ENCODE data around the gene SLFN11.

- TF ChIP-seq, protein P1, sequence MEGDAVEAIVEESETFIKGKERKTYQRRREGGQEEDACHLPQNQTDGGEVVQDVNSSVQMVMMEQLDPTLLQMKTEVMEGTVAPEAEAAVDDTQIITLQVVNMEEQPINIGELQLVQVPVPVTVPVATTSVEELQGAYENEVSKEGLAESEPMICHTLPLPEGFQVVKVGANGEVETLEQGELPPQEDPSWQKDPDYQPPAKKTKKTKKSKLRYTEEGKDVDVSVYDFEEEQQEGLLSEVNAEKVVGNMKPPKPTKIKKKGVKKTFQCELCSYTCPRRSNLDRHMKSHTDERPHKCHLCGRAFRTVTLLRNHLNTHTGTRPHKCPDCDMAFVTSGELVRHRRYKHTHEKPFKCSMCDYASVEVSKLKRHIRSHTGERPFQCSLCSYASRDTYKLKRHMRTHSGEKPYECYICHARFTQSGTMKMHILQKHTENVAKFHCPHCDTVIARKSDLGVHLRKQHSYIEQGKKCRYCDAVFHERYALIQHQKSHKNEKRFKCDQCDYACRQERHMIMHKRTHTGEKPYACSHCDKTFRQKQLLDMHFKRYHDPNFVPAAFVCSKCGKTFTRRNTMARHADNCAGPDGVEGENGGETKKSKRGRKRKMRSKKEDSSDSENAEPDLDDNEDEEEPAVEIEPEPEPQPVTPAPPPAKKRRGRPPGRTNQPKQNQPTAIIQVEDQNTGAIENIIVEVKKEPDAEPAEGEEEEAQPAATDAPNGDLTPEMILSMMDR (IDR thresholded peaks at IDR 0.05) = no peak
- no peak for TF ChIP-seq POLR2A (IDR thresholded peaks at IDR 0.05)
Observed at GRCh38 chr17:35376245-35376644, 2.8 kb upstream of the SLFN11 start.
